Inferior parietal cortex (tissue), 1 donor: Measurements from ENCODE around the gene PFN4.
"Not testable (repeated sequence)": the region's sequence is repeated elsewhere in the genome, so short reads cannot be mapped to it uniquely, and the experiment has no call there.

ENCODE experiments used
- DNase-seq: peaks from one replicate; pipeline ENCODE4 v3.0.0-alpha.2; 2016; ENCODE audit errors: extremely low spot score

The PFN4 gene

DNA sequence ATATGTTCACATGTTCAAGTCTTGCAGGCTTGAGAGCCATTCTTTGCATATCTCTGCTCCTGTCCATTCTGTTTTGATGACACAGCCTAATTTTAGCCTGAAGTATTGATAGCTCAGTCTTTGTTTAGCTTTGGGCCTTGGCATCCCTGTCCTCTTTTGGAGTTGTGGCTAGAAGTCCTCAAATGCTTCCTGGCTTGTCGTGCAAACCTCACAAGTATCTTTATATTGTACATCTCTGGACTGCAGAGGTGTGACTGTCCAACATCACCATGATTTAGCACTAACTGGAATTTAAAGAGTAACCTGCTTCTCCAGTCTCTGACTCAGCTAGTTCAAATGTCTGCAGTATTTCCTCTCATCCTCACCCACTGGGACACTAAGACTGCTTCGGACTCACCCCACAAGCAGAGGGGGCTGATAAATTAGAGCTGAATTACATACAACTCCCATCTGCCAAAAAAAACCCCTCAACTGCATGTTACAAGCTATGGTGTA, 11.7 kb downstream of the PFN4 start:
- DNase-seq: no peak

DNA sequence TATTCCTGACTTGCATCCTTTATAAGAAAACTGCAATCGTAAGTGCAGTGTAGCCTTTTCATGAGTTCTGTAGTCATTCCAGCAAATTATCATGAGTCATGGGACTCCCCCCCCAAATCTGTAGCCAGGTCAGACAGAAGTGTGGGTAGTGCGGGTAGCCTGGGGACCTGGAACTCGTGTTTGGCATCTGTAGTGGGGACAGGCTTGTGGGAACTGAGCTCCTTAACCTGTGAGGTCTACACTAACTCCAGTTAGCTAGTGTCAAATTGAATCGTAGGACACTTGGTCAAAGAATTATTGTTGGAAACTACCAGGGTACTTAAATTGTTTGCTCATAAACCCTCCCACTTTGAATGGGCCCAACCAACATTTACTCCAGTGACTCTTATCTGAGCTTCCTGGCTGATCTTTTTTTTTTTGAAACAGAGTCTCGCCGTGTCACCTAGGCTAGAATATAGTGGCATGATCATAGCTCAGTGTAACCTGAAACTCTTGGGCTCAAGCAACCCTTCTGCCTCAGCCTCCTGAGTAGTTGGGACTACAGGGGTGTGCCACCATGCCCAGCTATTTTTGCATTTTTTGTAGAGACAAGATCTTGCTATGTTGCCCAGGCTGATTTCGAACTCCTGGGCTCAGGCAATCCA, 12.4 kb downstream of the PFN4 start:
- DNase-seq: no peak

DNA sequence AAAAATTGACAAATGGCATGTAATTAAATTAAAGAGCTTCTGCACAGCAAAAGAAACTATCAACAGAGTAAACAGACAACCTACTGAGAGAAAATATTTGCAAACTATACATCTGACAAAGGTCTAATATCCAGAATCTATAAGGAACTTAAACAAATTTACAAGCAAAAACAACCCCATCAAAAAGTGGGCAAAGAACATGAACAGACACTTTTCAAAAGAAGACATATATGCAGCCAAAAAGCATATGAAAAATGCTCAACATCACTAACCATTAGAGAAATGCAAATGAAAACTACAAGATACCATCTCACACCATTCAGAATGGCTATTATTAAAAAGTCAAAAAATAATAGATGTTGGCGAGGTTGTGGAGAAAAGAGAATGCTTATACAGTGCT, 13.7 kb downstream of the PFN4 start:
- not testable (repeated sequence) for DNase-seq

DNA sequence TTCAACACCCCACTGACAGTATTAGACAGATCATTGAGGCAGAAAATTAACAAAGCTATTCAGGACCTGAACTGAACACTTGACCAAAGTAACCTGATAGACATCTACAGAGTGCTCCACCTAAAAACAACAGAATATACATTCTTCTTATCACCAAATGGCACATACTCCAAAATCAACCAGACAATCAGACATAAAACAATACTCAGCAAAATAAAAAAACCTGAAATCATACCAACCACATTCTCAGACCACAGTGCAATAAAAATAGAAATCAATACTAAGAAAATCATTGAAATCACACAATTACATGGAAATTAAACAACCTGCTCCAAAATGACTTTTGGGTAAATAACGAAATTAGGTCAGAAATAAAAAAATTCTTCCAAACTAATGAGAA, 15.8 kb downstream of the PFN4 start:
- no peak for DNase-seq

DNA sequence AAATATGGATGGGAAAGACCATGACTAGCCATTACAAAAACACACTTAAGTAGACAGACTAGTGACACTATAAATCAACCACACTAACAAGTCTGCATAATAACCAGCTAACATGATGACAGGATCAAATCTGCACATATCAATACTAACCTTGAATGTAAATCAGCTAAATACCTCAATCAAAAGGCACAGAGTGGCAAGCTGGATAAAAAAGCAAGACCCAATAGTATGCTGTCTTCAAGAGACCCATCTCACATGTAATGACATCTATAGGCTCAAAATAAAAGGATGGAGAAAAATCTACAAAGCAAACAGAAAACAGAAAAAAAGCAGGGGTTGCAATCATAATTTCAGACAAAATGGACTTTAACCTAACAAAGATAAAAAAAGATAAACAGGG, 16.3 kb downstream of the PFN4 start:
- DNase-seq: no peak

DNA sequence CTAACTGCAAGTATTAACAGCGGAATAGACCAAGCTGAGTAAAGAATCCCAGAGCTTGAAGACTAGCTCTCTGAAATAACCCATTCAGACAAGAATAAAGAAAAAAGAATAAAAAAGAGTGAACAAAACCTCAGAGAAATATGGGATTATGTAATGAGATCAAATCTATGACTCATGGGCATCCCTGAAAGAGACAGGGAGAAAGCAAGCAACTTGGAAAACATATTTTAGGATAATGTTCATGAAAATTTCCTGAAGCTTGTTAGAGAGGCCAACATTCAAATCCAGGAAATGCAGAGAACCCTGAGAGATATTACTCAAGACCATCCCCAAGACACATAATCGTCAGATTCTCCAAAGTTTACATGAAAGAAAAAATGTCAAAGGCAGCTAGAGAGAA, 17.3 kb downstream of the PFN4 start:
- no peak for DNase-seq

DNA sequence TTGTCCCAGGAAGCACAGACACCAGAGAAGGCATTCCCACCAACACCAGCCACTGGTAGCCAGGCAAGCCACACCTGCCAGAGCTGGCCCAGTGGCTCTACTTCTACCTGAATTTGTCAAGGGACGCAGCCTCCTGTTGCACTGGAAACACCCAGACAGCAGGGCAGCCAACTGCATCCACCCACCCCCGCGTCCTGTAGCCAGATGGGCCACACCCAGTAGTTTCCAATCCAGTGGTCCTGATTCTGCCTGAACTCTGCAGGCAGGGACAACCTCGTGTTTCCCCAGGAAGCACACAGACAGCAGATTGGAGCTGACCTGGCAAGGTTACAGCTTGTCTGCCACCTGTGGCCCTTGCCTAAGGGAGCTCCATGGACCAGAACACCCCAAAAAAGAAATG, 18.2 kb downstream of the PFN4 start:
- DNase-seq: no peak

DNA sequence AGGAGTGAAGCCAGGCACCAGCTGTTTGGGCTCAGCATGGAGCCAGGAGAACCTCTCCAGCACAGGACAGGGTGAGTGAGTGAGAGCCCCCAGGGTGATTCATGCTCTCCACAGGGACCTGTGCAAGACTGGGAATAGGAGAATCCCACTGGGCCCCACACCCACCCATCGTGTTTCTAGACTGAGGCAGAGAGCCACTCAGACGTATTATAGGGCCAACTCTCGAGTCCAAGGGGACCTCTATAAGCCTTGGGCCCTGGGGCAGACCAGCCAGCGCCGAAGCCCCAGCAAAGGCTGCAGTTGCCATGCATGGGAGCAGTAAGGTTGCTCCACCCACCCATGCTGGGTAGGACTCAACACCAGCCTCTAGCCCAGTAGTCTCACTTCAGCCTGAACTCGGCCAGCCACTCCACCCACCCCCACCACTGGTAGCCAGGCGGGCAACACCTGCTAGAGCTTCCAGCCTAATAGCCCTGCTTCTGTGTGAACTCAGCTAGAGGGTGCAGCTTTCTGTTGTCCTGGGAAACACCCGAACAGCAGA, 19.0 kb downstream of the PFN4 start:
- DNase-seq: no peak

DNA sequence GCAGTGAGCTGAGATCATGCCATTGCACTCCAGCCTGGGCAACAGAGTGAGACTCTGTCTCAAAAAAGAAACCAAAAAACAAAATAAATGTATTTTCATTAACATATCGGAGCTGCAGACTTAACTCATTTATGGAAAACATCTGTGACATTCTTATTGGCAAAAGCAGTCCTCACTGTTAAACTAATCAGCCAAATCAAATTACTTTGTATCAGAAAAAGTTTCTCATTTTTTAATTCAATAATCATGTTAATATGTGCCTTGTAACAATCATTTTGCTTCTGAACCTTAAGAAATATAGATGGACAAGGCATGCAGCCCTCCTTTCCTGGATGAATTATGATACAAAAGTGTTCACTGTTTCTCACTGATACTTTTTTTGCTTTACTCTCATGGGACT, 20.5 kb downstream of the PFN4 start:
- no peak for DNase-seq

DNA sequence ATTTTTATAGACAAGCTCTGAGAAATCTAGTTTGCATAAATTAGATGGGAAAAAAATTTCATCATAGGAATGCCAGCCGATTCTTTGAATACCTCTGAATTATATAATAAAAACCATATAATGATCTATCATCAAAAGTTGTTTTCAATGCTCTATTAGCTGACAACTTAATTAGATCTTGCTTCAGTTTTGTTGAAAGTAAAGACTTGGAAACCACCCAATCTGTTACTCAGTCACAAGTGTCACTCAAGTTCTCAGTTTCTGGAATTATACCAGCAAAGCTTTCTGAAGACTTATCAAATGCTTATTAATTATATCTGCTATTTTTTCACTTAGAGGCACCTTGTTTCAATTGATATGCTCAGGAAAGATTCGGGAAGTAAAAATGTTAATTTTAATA, 21.1 kb downstream of the PFN4 start:
- DNase-seq: no peak

DNA sequence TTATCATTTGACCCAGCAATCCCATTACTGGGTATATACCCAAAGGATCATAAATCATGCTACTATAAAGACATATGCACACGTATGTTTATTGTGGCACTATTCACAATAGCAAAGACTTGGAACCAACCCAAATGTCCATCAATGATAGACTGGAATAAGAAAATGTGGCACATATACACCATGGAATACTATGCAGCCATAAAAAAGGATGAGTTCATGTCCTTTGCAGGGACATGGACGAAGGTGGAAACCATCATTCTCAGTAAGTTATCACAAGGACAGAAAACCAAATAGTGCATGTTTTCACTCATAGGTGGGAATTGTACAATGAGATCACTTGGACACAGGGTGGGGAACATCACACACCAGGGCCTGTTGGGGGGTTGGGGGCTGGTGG, 22.4 kb downstream of the PFN4 start:
- not testable (repeated sequence) for DNase-seq

DNA sequence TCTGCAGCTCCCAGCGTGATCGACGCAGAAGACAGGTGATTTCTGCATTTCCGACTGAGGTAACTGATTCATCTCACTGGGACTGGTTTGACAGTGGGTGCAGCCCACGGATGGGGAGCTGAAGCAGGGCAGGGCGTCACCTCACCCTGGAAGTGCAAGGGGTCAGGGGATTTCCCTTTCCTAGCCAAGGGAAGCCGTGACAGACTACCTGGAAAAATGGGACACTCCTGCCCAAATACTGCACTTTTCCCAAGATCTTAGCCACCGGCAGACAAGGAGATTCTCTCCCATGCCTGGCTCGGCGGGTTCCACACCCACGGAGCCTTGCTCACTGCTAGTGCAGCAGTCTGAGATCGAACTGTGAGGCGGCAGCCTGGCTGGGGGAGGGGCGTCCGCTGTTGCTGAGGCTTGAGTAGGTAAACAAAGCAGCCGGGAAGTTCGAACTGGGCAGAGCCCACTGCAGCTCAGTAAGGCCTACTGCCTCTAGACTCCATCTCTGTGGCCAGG, 27.9 kb downstream of the PFN4 start:
- DNase-seq: not testable (repeated sequence)

DNA sequence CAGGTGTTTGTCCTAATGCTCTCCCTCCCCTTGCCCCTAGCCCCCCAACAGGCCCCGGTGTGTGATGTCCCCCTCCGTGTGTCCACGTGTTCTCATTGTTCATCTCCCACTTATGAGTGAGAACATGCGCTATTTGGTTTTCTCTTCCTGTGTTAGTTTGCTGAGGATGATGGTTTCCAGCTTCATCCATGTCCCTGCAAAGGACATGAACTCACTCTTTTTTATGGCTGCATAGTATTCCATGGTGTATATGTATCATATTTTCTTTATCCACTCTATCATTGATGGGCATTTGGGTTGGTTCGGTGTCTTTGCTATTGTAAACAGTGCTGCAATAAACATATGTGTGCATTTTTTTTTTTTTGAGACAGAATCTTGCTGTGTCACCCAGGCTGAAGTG, 29.9 kb downstream of the PFN4 start:
- DNase-seq: not testable (repeated sequence)

DNA sequence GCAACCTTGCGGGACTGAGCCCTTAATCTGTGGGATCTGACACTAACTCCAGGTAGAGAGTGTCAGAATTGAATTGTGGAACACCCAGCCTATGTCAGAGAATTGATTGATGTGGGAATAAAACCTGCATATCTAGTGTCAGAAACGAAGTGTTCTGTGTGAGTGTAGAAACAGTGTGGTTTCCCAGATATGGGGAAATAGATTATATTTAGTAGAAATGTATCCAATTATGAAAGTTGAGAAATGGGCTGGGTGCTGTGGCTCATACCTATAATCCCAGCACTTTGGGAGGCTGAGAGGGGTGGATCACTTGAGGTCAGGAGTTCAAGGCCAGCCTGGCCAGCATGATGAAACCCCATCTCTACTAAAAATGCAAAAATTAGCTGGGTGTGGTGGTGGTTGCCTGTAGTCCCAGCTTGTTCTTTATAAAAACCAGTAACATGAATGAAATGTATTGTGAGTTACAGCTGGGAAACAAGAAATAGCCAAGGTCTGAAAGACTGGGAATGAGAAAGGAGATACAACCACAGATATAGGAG, 34.2 kb downstream of the PFN4 start:
- no peak for DNase-seq

DNA sequence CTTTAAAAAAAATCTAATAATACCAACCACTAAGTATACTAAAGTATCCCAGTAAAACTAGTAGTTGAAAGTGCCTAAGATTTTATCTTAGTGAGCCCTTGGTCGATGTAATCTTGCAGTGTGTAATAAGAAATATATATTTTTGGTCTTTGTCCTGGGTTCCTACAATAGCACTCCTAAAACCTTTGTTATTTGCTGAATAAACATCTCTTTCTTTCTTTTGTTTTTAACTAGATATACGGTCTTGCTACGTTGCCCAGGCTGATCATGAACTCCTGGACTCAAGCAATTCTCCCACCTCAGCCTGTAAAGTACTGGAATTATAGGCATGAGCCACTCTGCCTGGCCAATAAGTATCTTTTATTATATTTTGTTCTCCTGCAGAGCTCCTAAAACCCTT, 36.1 kb downstream of the PFN4 start:
- DNase-seq: no peak

DNA sequence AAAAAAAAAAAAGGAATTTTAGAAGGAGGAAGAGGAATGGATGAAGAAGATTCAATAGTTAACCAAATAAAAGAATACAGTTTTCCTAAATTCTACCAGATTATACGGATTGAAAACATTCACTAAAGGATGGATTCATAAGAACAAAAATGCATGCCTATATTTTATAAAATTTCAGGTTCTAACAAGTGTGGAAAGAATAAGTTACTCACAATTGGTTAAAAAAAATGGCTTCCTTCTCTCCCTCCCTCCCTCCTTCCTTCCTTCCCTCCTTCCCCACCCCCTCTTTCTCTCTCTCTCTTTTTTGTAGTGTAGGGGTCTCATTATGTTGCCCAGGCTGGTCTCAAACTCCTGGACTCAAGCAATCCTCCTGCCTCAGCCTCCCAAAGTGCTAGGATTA, 36.9 kb downstream of the PFN4 start:
- DNase-seq: no peak

DNA sequence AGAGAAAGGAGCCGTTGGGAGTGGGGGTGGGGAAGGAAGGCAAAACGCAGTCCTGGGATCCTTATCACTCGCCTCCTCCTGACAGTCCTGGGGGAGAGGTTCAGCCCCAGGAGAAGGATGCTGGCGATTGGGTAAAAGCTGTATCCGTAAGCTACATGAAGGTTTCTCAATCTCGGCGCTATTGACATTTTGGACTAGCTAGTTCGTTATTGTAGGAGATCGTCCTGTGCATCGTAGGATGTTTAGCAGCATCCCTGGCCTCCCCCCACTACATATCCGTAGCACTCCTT, 38.0 kb downstream of the PFN4 start:
- DNase-seq: no peak

DNA sequence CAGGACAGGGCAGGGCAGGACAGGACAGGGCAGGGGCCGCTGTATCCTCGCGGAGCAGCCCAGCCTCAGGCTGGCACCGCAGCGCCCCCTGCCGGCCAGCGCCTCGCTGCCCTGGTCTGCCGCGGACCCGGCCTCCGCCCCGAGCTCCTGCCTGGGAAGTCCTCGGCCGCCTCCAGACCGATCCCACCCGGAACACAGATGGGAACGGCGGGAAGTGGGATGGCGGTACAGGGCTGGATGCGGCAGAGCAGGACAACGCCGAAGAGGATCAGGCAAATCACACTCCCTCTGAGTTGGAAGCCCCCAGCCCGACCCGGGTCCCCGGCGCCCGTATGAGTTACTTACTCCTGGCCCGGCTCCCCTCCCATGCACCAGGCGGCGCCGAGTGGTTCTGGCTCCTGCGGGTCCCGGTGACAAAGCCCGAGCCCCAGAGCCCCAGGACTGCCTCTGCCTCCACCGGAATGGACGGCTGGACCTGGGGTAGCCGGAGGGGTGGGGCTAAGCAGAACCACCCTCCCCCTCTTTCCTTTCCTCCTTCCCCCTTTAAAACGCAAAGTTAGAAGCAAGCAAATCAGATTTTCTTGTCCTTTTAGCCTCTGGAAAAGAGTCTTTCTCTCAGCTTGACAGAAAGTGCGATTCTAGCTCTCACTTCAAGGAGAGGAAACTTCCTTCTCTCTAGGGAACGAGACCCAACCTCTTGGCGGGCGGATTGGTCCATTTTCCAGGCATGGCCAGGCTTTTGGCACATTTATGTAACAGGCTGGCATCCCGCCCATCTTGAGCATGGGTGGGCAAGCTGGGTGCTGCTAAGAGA, 38.5 kb downstream of the PFN4 start, which contains the start of gene TP53I3:
Gene TP53I3 (minus strand): TSS at position 449 of the 814 bp plus-strand sequence. CDS start 508 bp downstream, outside the sequence.
- peak; percentile 72 for DNase-seq

DNA sequence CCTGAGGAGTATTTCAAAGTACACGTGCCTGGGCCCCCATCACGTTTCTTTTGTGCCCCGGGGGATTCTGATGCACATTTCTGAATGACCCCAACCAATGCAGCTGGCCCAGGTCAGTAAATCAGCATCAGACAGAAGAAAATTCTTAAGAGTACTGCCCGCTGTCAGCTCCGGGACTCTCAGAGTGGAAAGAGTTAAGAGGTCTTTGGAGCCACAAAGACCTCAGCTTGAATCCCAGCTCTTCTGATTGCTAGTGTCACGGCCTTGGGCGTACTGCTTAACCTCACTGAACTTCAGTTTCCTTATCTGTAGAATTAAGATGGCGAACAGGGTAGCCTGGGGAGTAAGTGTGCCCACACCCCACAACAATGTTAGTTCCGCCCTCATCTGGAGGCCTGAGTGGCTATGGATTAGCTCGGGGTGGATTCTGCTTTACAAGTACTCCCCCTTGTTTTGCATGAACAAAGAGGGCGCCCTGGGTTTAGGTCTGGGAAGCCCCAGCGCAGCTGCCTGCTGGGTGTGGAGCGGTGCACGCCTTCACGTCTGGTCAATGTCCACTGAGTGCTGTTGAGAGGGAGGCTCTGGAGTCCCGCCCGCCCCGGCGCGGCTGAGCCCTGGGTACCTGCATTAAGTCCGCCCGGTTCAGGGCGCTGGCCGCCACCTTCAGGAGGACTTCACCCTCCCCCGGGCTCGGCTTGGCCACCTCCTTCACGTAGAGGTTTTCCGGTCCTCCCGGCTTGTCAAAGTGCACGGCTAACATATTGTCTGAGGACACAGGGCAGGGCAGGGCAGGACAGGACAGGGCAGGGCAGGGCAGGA, 39.4 kb downstream of the PFN4 start:
- DNase-seq: peak; percentile 50

DNA sequence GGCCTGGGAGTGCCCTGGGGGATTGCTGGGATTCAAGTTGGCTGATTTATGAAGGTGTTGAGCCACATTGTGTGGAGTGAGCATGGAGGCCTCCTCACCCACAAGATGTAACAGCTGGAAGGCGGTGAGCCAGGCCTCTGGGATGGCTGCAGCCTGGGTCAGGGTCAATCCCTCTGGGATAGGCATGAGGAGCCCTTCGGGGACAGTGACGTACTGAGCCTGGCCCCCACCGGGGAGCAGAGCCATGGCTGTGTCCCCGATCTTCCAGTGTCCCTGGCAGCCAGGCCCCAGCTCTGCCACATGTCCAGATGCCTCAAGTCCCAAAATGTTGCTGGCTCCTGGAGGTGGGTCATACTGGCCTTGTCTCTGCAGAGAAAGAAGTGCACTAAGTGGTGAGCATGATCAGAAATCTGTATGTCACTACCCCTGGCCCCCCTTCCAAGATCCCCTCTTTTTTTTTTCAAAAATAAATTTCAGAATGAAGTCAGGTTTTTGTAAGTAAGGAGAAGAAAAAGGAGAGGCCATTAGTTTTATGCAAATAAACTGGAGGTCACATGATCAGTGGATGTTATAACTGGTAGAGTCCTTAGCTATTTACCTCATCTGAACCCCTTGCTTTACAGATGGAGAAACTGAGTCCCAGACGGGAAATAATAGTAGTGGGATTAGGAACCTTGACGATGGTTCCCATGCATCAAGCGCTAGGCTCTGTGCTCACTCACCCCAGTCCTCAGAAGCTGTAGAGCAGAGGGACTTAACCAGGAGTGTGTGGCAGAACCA, 40.2 kb downstream of the PFN4 start:
- no peak for DNase-seq

DNA sequence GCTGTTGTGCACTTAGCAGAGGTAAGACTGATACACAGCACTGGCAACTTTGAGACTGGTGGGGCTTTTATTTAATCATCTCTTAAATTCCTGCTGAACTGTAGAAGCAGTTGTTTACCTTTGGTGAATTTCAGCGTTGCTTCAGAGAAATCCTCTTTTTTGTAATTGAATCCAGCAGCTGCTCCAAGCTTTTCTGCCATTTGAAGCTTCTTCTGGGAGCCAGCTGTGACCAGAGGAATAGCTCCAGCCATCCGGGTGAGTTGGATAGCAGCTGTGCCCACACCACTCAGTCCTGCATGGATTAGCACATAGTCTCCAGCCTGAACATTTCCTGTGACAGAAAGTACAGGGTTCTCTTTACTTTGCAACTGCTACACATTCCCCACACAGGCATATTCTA, 42.4 kb downstream of the PFN4 start:
- no peak for DNase-seq
